Trophoblast cell (in vitro differentiated cells and primary cell): ENCODE data around the gene POGZ.

ENCODE experiments used
- DNase-seq, 2 donors: peaks; one replicate each; pipeline ENCODE4 v3.0.0-alpha.2; 2016
- H2AFZ ChIP-seq: 2 replicates; pipeline ENCODE4 v1.6.1; 2013; ENCODE audit warnings: low read length, moderate library complexity, mild to moderate bottlenecking; ENCODE audit not compliant: insufficient read depth, poor library complexity
- H2AK5ac ChIP-seq: 2 replicates; pipeline ENCODE4 v1.6.1; 2013; ENCODE audit warnings: mild to moderate bottlenecking, low read length
- H2BK120ac ChIP-seq: 2 replicates; pipeline ENCODE4 v1.6.1; 2013; ENCODE audit warnings: low read length, mild to moderate bottlenecking, moderate library complexity; ENCODE audit not compliant: insufficient read depth, poor library complexity
- H2BK12ac ChIP-seq: 2 replicates; pipeline ENCODE4 v1.6.1; 2013; ENCODE audit warnings: mild to moderate bottlenecking, low read length, moderate library complexity
- H2BK5ac ChIP-seq: 2 replicates; pipeline ENCODE4 v1.6.1; 2013; ENCODE audit warnings: low read length, low read depth, moderate library complexity, mild to moderate bottlenecking; ENCODE audit not compliant: poor library complexity
- H3K14ac ChIP-seq: 2 replicates; pipeline ENCODE4 v1.6.1; 2013; ENCODE audit warnings: mild to moderate bottlenecking, low read length
- H3K18ac ChIP-seq: 2 replicates; pipeline ENCODE4 v1.6.1; 2013; ENCODE audit warnings: mild to moderate bottlenecking, low read length
- H3K23ac ChIP-seq: 2 replicates; pipeline ENCODE4 v1.6.1; 2013; ENCODE audit warnings: low read length
- H3K27ac ChIP-seq: 2 replicates; pipeline ENCODE4 v1.5.1; 2013; ENCODE audit warnings: low read depth, mild to moderate bottlenecking, inconsistent platforms, low read length, moderate library complexity
- H3K27me3 ChIP-seq: 2 replicates; pipeline ENCODE4 v1.6.1; 2013; ENCODE audit warnings: inconsistent platforms, mild to moderate bottlenecking, low read length, moderate library complexity; ENCODE audit not compliant: insufficient read depth
- H3K36me3 ChIP-seq, 2 experiments: 1 replicate in 1 of 2; 2 replicates in 1 of 2; pipeline ENCODE4 v1.6.1; 2013; ENCODE audit warnings: low read length in 2 of 2, mild to moderate bottlenecking in 2 of 2, moderate library complexity in 1 of 2; ENCODE audit not compliant: insufficient read depth in 2 of 2, control insufficient read depth in 1 of 2
- H3K4ac ChIP-seq: 2 replicates; pipeline ENCODE4 v1.6.1; 2013; ENCODE audit warnings: low read depth, mild to moderate bottlenecking, low read length, moderate library complexity
- H3K4me1 ChIP-seq, 2 experiments: 1 replicate in 1 of 2; 2 replicates in 1 of 2; pipeline ENCODE4 v1.6.1; 2013; ENCODE audit warnings: low read length in 2 of 2, mild to moderate bottlenecking in 2 of 2, moderate library complexity in 1 of 2; ENCODE audit not compliant: insufficient read depth in 2 of 2, control insufficient read depth in 1 of 2
- H3K4me2 ChIP-seq: 2 replicates; pipeline ENCODE4 v1.6.1; 2013; ENCODE audit warnings: inconsistent platforms, mild to moderate bottlenecking, low read length, moderate library complexity
- H3K4me3 ChIP-seq: 2 replicates; pipeline ENCODE4 v1.5.1; 2013; ENCODE audit warnings: mild to moderate bottlenecking, low read depth, low read length, inconsistent platforms
- H3K79me1 ChIP-seq: one replicate; pipeline ENCODE4 v1.6.1; 2013; ENCODE audit warnings: low read length
- H3K79me2 ChIP-seq: 2 replicates; pipeline ENCODE4 v1.6.1; 2013; ENCODE audit warnings: low read length, mild to moderate bottlenecking; ENCODE audit not compliant: control insufficient read depth, insufficient read depth, poor library complexity
- H3K9ac ChIP-seq: 2 replicates; pipeline ENCODE4 v1.6.1; 2013; ENCODE audit warnings: mild to moderate bottlenecking, low read length
- H3K9me3 ChIP-seq: 2 replicates; pipeline ENCODE4 v1.6.1; 2013; ENCODE audit warnings: low read depth, mild to moderate bottlenecking, control low read depth, inconsistent platforms, low read length; ENCODE audit not compliant: insufficient read depth
- H4K12ac ChIP-seq: 2 replicates; pipeline ENCODE4 v1.6.1; 2013; ENCODE audit warnings: low read depth, mild to moderate bottlenecking, low read length, moderate library complexity
- H4K8ac ChIP-seq: 2 replicates; pipeline ENCODE4 v1.6.1; 2013; ENCODE audit warnings: low read depth, mild to moderate bottlenecking, low read length, moderate library complexity
- H4K91ac ChIP-seq: one replicate; pipeline ENCODE4 v1.6.1; 2013; ENCODE audit warnings: low read depth, mild to moderate bottlenecking, low read length, moderate library complexity
- WGBS: extraction: QIAGEN DNeasy Blood & Tissue Kit; methylation state at CpG from one replicate; pipeline ENCODE4 v1.1.7; 2013; ENCODE audit warnings: missing lambda C conversion rate; ENCODE audit not compliant: insufficient read length, insufficient coverage; ENCODE audit errors: extremely low coverage; 5-methylcytosine and 5-hydroxymethylcytosine counted together

The POGZ gene

DNA sequence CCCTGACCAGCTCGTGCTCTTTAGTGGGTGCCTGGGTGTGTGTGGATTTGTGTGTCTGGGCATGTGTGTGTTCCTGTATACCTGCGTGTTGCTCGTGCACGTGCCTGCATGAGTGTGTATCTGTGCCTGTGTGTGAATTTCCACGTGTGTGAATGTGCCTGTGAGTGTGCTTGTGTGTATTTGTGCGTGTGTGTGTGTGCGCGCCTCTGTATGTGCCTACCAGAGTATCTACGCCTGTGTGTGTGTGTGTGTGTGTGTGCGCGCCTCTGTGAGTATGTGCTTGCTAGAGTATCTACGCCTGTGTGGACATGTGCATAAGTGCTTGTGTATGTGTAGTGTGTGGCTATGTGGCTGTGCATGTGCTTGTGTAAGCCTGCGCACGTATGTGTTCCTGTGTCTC, 86.1 kb downstream of the POGZ start:
- H3K79me1 ChIP-seq = peaks cover 2% of the 10 kb centered on the region
- H4K91ac ChIP-seq = no peak overlapping the region
- no peak overlapping the region for H3K4me2 ChIP-seq
- no peak overlapping the region for H3K27ac ChIP-seq
- no peak overlapping the region for H2BK5ac ChIP-seq
- no peak overlapping the region for H3K23ac ChIP-seq
- no peaks in the 10 kb centered on the region for H3K36me3 ChIP-seq
- H4K8ac ChIP-seq = no peak overlapping the region
- H2BK12ac ChIP-seq = no peak overlapping the region
- no peak overlapping the region for H2BK120ac ChIP-seq
- H3K4me3 ChIP-seq = no peak overlapping the region
- peaks cover 0 to 4% of the 10 kb centered on the region in 2 experiments for H3K4me1 ChIP-seq
- no peak overlapping the region for H4K12ac ChIP-seq
- no peak overlapping the region for H3K14ac ChIP-seq
- no CpG with 5 or more reads among the region's 14 CpGs for WGBS
- H3K27me3 ChIP-seq = no peaks in the 10 kb centered on the region
- peaks cover 2% of the 10 kb centered on the region for H3K79me2 ChIP-seq
- no peak overlapping the region for H3K4ac ChIP-seq
- H2AK5ac ChIP-seq = no peak overlapping the region
- no peak overlapping the region for H3K9ac ChIP-seq
- no peak overlapping the region for H3K18ac ChIP-seq
- DNase-seq = no peak
- no peak overlapping the region for H2AFZ ChIP-seq
- H3K9me3 ChIP-seq = peaks cover 6% of the 10 kb centered on the region

DNA sequence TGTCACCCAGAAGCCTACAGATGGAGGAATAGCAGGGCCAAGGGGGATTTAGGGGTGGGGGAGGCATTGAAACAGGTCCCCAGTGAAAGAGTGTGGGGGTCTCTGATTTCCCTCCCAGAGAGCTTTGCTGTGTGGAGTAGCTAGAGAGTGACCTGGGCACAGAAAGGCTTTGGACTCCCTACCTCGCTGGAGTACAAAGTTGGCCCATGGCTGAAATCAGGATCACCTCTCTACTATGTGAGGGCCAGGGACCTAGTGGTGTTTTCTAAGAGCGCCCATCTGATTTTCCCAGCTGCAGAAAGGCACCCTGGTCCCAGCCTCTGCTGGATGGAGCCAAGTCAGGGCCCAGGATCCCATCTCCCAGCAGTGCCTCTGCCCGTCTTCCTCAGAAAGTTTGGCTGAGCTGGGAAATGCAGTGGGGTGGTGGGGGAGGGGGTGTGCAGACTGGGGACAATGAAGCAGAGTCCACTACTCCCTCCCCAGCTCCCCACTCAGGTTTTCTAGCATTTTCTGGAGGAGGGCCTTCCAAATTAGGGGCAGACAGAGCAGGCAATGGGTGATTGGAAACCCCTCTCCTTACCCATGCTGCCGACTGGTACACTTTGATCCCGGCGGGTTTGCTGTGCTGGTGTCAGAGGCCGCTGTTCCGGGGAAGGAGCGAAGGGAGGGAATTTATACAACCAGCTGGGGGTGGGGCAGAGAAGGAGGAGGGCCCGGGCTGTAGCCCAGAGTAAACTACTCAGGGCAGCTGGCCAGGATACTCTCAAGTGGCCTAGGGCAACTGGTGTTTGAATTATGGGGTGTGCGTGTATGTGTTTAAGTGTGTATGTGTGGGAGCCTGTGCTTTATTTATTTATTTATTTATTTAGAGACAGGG, 87.0 kb downstream of the POGZ start, which contains the start of gene SELENBP1:
SELENBP1 (minus strand) TSS at position 648 of the 877 bp plus-strand sequence; CDS start at position 584, 64 bp downstream.
- H3K79me2 ChIP-seq = peaks cover 2% of the 10 kb centered on the region
- WGBS = no CpG with 5 or more reads among the region's 11 CpGs
- no peaks in the 10 kb centered on the region for H3K27me3 ChIP-seq
- H2BK120ac ChIP-seq = peak within 1 kb of the TSS; percentile 35
- H3K9me3 ChIP-seq = peaks cover 6% of the 10 kb centered on the region
- DNase-seq = no peak
- H3K36me3 ChIP-seq = no peaks in the 10 kb centered on the region
- no peak within 1 kb of the TSS for H2BK5ac ChIP-seq
- no peak within 1 kb of the TSS for H3K4ac ChIP-seq
- H4K12ac ChIP-seq = peak within 1 kb of the TSS; percentile 67
- no peak within 1 kb of the TSS for H2BK12ac ChIP-seq
- peak within 1 kb of the TSS; percentile 54 for H4K8ac ChIP-seq
- no peak within 1 kb of the TSS for H3K4me3 ChIP-seq
- peak within 1 kb of the TSS; percentile 84 for H2AFZ ChIP-seq
- H3K18ac ChIP-seq = no peak within 1 kb of the TSS
- peak within 1 kb of the TSS; percentile 42 for H3K14ac ChIP-seq
- H3K27ac ChIP-seq = no peak within 1 kb of the TSS
- H4K91ac ChIP-seq = no peak within 1 kb of the TSS
- peak within 1 kb of the TSS; percentile 50 for H3K4me2 ChIP-seq
- H3K23ac ChIP-seq = no peak within 1 kb of the TSS
- H2AK5ac ChIP-seq = no peak within 1 kb of the TSS
- H3K9ac ChIP-seq = no peak within 1 kb of the TSS
- peaks cover 2% of the 10 kb centered on the region for H3K79me1 ChIP-seq
- H3K4me1 ChIP-seq = peaks cover 0 to 4% of the 10 kb centered on the region in 2 experiments

DNA sequence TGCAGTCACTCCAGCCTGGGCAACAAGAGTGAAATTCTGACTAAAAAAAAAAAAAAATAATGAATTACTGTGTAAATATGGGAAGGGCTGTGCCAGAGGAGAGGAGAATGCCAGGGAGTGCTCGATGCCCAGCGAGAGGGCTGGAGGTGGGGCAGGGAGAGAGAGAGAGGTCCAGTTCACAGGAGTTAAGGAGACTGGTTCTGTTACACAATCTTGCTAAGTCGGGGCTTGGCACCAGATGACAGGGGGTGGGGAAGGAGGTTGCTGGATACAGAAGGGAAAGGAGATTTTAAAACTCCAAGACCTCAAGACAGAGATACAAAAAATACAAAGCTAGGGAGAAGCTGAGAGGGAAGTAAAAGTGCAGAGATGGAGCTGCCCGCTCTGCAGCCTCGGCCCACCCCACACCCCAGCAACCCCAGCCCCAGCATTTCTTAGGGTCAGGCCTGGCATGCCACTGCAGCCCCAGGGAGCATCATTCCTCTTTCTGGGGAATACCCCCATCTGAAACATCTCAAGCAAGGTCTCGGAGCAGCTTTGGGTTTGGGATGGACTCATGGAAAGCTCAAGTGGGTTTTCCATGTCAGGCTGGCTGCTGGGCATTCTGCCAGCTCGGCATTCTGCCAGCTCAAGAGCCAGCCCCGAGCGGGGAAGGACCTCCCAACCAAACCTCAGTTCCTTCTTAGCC, 87.8 kb downstream of the POGZ start:
- Histone ChIP-seq H3K23ac (no peak overlapping the region), H3K79me2 (peaks cover 2% of the 10 kb centered on the region), H2AK5ac (no peak overlapping the region), H2BK5ac (no peak overlapping the region), H4K8ac (no peak overlapping the region), H2BK120ac (no peak overlapping the region), H3K4ac (no peak overlapping the region), H3K18ac (no peak overlapping the region), H4K91ac (no peak overlapping the region), H4K12ac (no peak overlapping the region), H3K4me3 (no peak overlapping the region), H3K36me3 (no peaks in the 10 kb centered on the region), H3K79me1 (peaks cover 2% of the 10 kb centered on the region), H3K27me3 (no peaks in the 10 kb centered on the region), H3K14ac (no peak overlapping the region), H2AFZ (no peak overlapping the region), H2BK12ac (no peak overlapping the region), H3K9ac (no peak overlapping the region), H3K9me3 (peaks cover 6% of the 10 kb centered on the region), H3K4me2 (no peak overlapping the region), H3K27ac (no peak overlapping the region), H3K4me1 (peaks cover 0 to 4% of the 10 kb centered on the region in 2 experiments)
- no peak for DNase-seq
- no CpG with 5 or more reads among the region's 9 CpGs for WGBS

DNA sequence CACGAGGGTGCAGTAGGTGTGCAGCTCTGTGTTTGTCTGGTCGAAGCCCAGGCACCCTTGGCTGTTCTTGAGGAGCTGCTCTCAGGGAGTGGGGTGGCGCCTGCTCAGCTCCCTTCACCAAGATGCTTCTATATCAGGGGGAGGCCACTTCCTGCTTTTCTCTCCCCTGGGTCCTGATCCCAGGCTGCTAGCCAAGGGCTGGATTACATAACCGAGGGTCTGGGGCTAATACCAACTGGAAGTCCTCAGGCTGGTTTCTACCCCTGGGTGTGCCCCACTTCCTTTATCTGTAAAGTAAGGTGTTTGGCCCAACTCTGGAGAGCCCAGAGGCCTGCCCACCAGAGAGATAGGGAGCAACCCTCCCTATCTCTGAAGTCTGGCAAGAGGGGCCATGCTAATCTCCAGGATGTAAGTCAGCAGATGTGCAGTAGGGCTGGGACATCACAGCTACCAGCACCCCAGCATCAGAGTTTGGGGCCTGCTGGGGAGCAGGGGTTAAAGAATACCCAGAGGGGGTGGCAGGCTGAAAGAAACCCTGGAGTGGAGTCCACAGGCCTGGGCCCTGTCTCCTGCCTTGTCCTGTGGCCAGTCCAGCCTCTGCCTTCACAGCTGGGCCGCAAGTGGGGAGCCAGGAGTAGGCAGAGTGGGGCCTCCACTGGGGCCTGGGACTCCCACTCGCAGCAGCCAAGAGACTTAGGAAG, 88.9 kb downstream of the POGZ start:
- H3K14ac ChIP-seq = no peak overlapping the region
- no peak overlapping the region for H3K18ac ChIP-seq
- H3K4ac ChIP-seq = no peak overlapping the region
- no peak overlapping the region for H4K8ac ChIP-seq
- peaks cover 2% of the 10 kb centered on the region for H3K79me1 ChIP-seq
- no peak overlapping the region for H2AK5ac ChIP-seq
- no CpG with 5 or more reads among the region's 6 CpGs for WGBS
- H3K4me1 ChIP-seq = peaks cover 0 to 4% of the 10 kb centered on the region in 2 experiments
- H3K9me3 ChIP-seq = peaks cover 6% of the 10 kb centered on the region
- peaks cover 2% of the 10 kb centered on the region for H3K79me2 ChIP-seq
- H4K12ac ChIP-seq = no peak overlapping the region
- no peak overlapping the region for H3K27ac ChIP-seq
- no peak overlapping the region for H3K23ac ChIP-seq
- no peak overlapping the region for H2BK12ac ChIP-seq
- H2BK120ac ChIP-seq = no peak overlapping the region
- DNase-seq = no peak
- H4K91ac ChIP-seq = no peak overlapping the region
- peaks cover 0 to 1% of the 10 kb centered on the region in 2 experiments for H3K36me3 ChIP-seq
- no peak overlapping the region for H2BK5ac ChIP-seq
- peak overlapping the region; percentile 53 for H2AFZ ChIP-seq
- H3K4me2 ChIP-seq = no peak overlapping the region
- no peak overlapping the region for H3K9ac ChIP-seq
- H3K27me3 ChIP-seq = no peaks in the 10 kb centered on the region
- no peak overlapping the region for H3K4me3 ChIP-seq
